Motor neuron (in vitro differentiated cells): ENCODE results near the gene PRKG2. TPM values are rescaled to one million over a fixed set of nuclear protein-coding genes. Genes with fewer than 3 reads are reported as not detected.
"Not testable (repeated sequence)": the region's sequence is repeated elsewhere in the genome, so short reads cannot be mapped to it uniquely, and the experiment has no call there.

Source experiments
- ATAC-seq, 8 experiments: fragments of 200-7000 bp; cut with Tn5 transposase; replicated peaks in 6 of 8; 2 replicates each; pipeline ENCODE4 v1.8.0; 2021; ENCODE audit warnings: mild to moderate bottlenecking in 8 of 8, moderate library complexity in 8 of 8
- H3K27ac ChIP-seq, 2 donors: fragments of 250-450 bp; sonication (Bioruptor Pico); 2 replicates each; pipeline ENCODE4 v1.9.0; 2021; ENCODE audit warnings: antibody characterized with exemption in 2 of 2, mild to moderate bottlenecking in 2 of 2, moderate library complexity in 1 of 2
- H3K4me1 ChIP-seq, 2 donors: fragments of 250-450 bp; sonication (Bioruptor Pico); replicated peaks in 1 of 2; 2 replicates each; pipeline ENCODE4 v1.6.1; 2021; ENCODE audit warnings: antibody characterized with exemption in 2 of 2, mild to moderate bottlenecking in 2 of 2, moderate library complexity in 1 of 2
- H3K4me3 ChIP-seq, 5 donors: fragments of 250-450 bp; sonication (Bioruptor Pico); 2 replicates each; pipeline ENCODE4 v1.9.0; 2021; ENCODE audit warnings: antibody characterized with exemption in 5 of 5, mild to moderate bottlenecking in 5 of 5, moderate library complexity in 4 of 5
- WGBS, 10 experiments: fragments of 450-650 bp; shearing (Covaris generic); methylation state at CpG; one replicate each; pipeline ENCODE4 v1.0.0; 2022; 5-methylcytosine and 5-hydroxymethylcytosine counted together
- in situ Hi-C, 9 experiments: fragments of 400-800 bp; cut with MboI; loops; one replicate each; pipeline ENCODE4 v1.15.0; 2021; ENCODE audit warnings: low sequenced_read_pairs in 9 of 9, low pct_unique_long_range_greater_than_20kb in 2 of 9; ENCODE audit not compliant: unreplicated experiment in 9 of 9
- total RNA-seq, 8 experiments: library from RNA; unstranded; fragments of 300-600 nt; gene quantifications; 2 replicates each; pipeline versions ENCODE4 v1.2.3 to v1.2.4, GENCODE V29; 2022

Gene PRKG2
- total RNA-seq, 8 experiments from 2014 or later = 0.31 to 3.1 (median 0.96) TPM

DNA sequence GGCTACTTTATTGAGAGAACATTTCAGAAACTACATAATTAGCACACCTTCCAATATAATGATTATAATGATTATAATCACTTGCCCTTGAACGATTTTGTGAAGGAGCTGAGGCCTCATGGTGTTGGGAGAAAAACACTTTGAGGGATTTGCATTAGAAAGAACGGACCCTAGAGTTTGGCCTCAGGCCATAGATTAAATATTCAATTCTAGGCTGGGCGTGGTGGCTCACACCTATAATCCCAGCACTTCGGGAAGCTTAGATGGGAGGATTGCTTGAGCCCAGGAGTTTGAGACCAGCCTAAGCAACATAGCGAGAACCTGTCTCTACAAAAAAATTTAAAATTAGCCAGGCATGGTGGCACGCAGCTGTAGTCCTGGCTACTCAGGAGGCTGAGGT is 12.9 kb upstream of the PRKG2 start:
- in situ Hi-C loops = no loop called here
- WGBS, 10 experiments = 19 to 100% (median 58%) methylated on average over 1 to 5 of the region's 6 CpGs; no CpG with 5 or more reads in 1 of the 10 experiments
- H3K27ac ChIP-seq = no peak overlapping the region
- ATAC-seq = no peak
- H3K4me3 ChIP-seq = no peak overlapping the region
- H3K4me1 ChIP-seq = no peaks in the 10 kb centered on the region

DNA sequence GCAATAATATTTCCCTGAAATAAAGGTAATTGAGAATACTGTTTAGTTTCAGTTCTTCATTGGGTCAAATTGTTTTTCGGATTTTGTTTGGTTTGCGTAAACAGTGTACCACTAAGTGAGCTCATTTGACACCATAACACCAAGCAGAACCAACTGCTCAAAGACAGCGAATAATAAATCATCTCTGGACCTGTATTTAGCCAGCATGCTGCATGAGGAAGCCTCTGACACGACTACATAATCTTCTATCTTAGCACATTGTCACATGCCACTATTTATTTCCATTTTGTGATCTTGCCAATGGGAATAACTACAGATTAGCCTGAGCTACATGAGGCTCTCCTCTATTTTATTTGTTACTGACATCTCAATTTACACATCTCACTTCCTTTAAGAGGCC is 12.1 kb upstream of the PRKG2 start:
- H3K4me1 ChIP-seq = no peaks in the 10 kb centered on the region

DNA sequence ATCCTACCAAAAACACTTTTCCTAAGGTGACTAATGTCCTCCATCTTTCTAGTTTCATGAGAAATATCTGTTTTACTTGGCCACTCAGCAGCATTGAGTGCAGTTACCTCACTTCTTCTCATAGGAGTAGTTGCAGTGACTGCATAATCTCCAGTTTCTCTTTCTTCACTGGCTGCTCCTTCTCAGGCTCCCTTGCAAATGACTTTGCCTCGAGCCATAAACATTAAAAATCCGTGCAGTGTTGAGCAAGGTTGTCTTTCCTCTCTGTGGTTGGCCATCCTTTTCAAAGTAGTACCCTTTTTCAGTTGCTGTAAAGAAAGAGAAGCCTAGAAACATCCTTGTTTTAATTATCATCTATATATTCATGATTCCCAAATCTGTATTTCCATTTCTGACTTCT is 10.2 kb upstream of the PRKG2 start:
- Histone ChIP-seq H3K4me3 (no peak overlapping the region), H3K4me1 (no peaks in the 10 kb centered on the region), H3K27ac (no peak overlapping the region)
- WGBS, 10 experiments = 0 to 78% (median 35%) methylated on average over 1 to 2 of the region's 2 CpGs; no CpG with 5 or more reads in 2 of the 10 experiments
- ATAC-seq = peak in 3 of 8 experiments; percentile 67 to 85 (median 70)
- in situ Hi-C loops = no loop called here

More for the DNA sequence above, 12.1 kb upstream of the PRKG2 start:
- Histone ChIP-seq H3K4me3 (no peak overlapping the region), H3K27ac (no peak overlapping the region)
- no peak for ATAC-seq
- in situ Hi-C loops = no loop called here
- WGBS, 10 experiments = 10 to 100% (median 79%) methylated on average over 2 to 4 of the region's 4 CpGs

- ATAC-seq, H3K4me3 ChIP-seq, H3K4me1 ChIP-seq, H3K27ac ChIP-seq, in situ Hi-C loops: not testable (repeated sequence)
Measured at GRCh38 chr4:81222082-81222472, 7.1 kb upstream of the PRKG2 start.

- Histone ChIP-seq H3K4me3 (no peak overlapping the region), H3K27ac (no peak overlapping the region), H3K4me1 (no peaks in the 10 kb centered on the region)
- ATAC-seq = no peak
- in situ Hi-C loops = no loop called here
- WGBS, 10 experiments = 46 to 93% (median 66%) methylated on average over 1 to 3 of the region's 3 CpGs; no CpG with 5 or more reads in 2 of the 10 experiments
Measured at GRCh38 chr4:81221303-81222081, 6.5 kb upstream of the PRKG2 start.

GRCh38 chr4:81220271-81220670 is 5.2 kb upstream of the PRKG2 start:
- peaks cover 0 to 4% of the 10 kb centered on the region in 2 donors for H3K4me1 ChIP-seq
- H3K4me3 ChIP-seq = no peak overlapping the region
- no peak overlapping the region for H3K27ac ChIP-seq
- in situ Hi-C loops = no loop called here
- ATAC-seq = no peak
- WGBS, 10 experiments = 80 to 100% (median 90%) methylated on average over 1 of the region's 1 CpG; no CpG with 5 or more reads in 3 of the 10 experiments

DNA sequence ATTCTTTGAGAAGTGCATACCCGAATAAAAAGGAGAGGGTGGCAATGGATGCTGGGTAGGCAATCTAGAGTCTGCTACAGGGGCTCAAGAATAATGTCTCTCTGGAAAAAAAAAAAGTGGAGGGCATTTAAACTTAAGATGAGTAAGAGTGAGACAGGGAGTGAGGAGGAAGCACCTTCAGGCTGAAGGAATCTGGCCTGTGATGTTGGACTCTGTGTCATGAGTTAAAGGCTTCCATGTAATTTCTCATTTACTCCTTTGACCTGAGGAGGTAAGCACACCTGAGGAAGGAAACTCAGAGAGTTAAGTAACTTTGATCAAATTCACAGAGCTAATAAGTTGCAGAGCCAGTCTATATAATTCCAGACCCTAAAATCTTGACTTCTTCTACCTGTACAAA is 3.2 kb upstream of the PRKG2 start:
- H3K27ac ChIP-seq = no peak overlapping the region
- no peak overlapping the region for H3K4me3 ChIP-seq
- in situ Hi-C loops = no loop called here
- ATAC-seq = no peak
- 43 to 100% (median 74%) methylated on average over 1 of the region's 1 CpG; no CpG with 5 or more reads in 6 of the 10 experiments for WGBS, 10 experiments
- H3K4me1 ChIP-seq = peaks cover 0 to 4% of the 10 kb centered on the region in 2 donors

GRCh38 chr4:81217779-81218178 is 2.8 kb upstream of the PRKG2 start:
- no peak overlapping the region for H3K4me3 ChIP-seq
- no peak for ATAC-seq
- 60 to 100% (median 78%) methylated on average over 1 to 3 of the region's 3 CpGs; no CpG with 5 or more reads in 4 of the 10 experiments for WGBS, 10 experiments
- H3K4me1 ChIP-seq = peaks cover 0 to 4% of the 10 kb centered on the region in 2 donors
- H3K27ac ChIP-seq = no peak overlapping the region
- in situ Hi-C loops = no loop called here

GRCh38 chr4:81215931-81216330 is 909 bp upstream of the PRKG2 start:
- ATAC-seq = no peak
- peaks cover 4 to 6% of the 10 kb centered on the region in 2 donors for H3K4me1 ChIP-seq
- H3K4me3 ChIP-seq = peak overlapping the region in 1 of 5 donors; percentile 53
- H3K27ac ChIP-seq = no peak overlapping the region
- WGBS, 10 experiments = 53 to 96% (median 80%) methylated on average over 2 to 4 of the region's 4 CpGs
- in situ Hi-C loops = no loop called here

GRCh38 chr4:81214144-81214880 is 710 bp downstream of the PRKG2 start:
- WGBS, 10 experiments = 0 to 70% (median 18%) methylated on average over 2 to 20 of the region's 34 CpGs
- in situ Hi-C loops = no loop called here

DNA sequence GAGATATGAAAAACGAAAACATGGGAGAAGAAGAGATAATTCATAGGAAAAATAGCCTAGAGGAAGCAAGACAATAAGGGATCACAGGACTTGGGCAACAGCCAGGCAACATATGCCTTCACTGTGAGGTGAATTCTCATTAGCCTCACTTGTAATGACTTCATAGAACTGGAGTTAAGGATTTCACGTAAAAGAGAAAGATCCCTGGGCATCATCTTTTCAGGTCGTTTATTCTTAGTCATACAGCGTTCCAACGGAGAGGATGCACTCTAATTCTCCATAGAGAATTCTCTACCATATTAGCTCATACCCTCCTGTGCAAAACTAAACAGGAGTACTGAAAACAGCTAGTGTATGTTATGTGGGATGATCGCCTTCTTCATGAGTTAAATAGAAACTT is 1.4 kb downstream of the PRKG2 start:
- in situ Hi-C loops = no loop called here
- ATAC-seq = no peak
- H3K4me3 ChIP-seq = no peak overlapping the region
- 0 to 87% (median 62%) methylated on average over 2 to 6 of the region's 6 CpGs for WGBS, 10 experiments
- H3K27ac ChIP-seq = no peak overlapping the region
- peaks cover 4 to 6% of the 10 kb centered on the region in 2 donors for H3K4me1 ChIP-seq

More at GRCh38 chr4:81214144-81214880, 710 bp downstream of the PRKG2 start:
- peak overlapping the region; percentile 38 to 53 (median 41) for H3K4me3 ChIP-seq
- peaks cover 4 to 6% of the 10 kb centered on the region in 2 donors for H3K4me1 ChIP-seq
- no peak overlapping the region for H3K27ac ChIP-seq
- ATAC-seq = peak; percentile 63 to 79 (median 75)

DNA sequence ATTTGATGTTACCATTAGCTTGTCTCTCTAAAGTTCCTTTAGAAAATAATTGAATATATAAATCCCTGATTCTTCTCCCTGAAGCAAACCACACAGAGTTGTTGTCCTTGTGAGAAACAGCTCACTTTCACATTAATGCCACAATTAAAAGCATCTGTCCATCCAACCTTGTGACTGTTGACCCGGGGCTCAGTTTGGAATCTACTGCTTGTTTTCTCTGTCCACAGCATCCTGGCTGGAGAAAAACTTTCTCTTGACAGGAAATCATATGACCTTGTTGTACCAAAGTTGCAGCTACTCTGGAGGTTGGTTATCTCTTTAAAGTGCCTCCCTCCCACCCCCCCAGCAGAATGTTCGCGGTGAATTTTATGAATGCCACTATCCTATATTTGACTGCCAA is 3.1 kb downstream of the PRKG2 start:
- Histone ChIP-seq H3K27ac (no peak overlapping the region), H3K4me1 (peaks cover 4 to 6% of the 10 kb centered on the region in 2 donors), H3K4me3 (no peak overlapping the region)
- no peak for ATAC-seq
- 71 to 100% methylated on average over 1 to 2 of the region's 3 CpGs; no CpG with 5 or more reads in 8 of the 10 experiments for WGBS, 10 experiments
- in situ Hi-C loops = no loop called here

- 0 to 100% (median 33%) methylated on average over 1 of the region's 1 CpG; no CpG with 5 or more reads in 3 of the 10 experiments for WGBS, 10 experiments
- Histone ChIP-seq H3K4me3 (no peak overlapping the region), H3K27ac (no peak overlapping the region), H3K4me1 (peaks cover 0 to 6% of the 10 kb centered on the region in 2 donors)
- ATAC-seq = peak in 1 of 8 experiments; percentile 36
- in situ Hi-C loops = no loop called here
Measured at GRCh38 chr4:81207828-81208227, 7.2 kb downstream of the PRKG2 start.
